Vagina (tissue), 2 donors: ENCODE measurements around the gene SAMD4B.

Experiments used
- CTCF ChIP-seq, 3 experiments: fragments of 450-650 bp in 2 of 3; fragments of 200-600 bp in 1 of 3; sonication (generic) in 1 of 3; IDR thresholded peaks; one replicate each; pipeline ENCODE4 v1.5.1; 2017 to 2019; ENCODE audit warnings: antibody characterized with exemption in 3 of 3, mild to moderate bottlenecking in 2 of 3, moderate library complexity in 2 of 3
- POLR2A ChIP-seq, 2 donors: fragments of 450-650 bp; IDR thresholded peaks; one replicate each; pipeline ENCODE4 v1.6.1; 2017; ENCODE audit warnings: antibody characterized with exemption in 2 of 2, mild to moderate bottlenecking in 2 of 2, moderate library complexity in 2 of 2
- POLR2AphosphoS5 ChIP-seq, 2 donors: sonication (generic); formaldehyde crosslinking; IDR thresholded peaks; one replicate each; pipeline ENCODE4 v1.9.0; 2017; ENCODE audit warnings: antibody characterized with exemption in 2 of 2, mild to moderate bottlenecking in 2 of 2, low read depth in 1 of 2; ENCODE audit not compliant: insufficient read depth in 1 of 2

DNA sequence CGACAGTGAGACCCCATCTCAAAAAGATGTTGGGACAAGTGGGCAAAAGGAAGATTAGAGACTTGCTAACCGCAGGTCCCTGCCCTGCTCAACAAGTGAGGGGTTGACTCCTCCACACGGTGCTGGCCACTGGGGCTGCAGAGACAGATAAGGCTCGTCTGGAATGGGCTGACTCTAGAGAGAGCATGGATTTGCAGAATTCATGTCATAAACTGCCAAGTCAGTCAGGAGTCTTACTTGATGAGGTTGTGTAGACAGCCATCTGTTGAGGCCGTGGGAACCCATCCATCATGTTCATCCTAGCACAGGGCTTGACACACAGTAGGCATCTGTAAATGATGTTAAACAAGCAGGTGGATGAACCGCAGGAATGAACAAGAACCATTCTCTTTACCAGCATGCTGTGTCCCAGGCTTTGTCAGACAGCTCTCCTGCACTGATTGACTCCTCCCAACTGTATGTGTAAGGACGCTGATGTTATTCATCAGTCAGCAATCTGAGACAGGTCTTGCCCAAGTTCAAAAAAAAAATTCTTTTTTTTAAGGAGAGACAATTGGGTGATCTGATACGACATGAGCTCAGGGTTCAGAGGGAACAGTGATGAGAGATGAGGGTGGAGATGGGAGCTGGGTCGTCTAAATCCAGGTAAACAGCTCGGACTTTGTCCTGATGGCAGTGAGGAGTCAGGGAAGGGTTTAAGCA, 39.8 kb downstream of the SAMD4B start:
- TF ChIP-seq POLR2A (IDR thresholded peaks at IDR 0.05) (no peak), CTCF (IDR thresholded peaks at IDR 0.05) (no peak), POLR2AphosphoS5 (IDR thresholded peaks at IDR 0.05; ENCODE audit: insufficient read depth in 1 of 2, low read depth in 1 of 2) (no peak)
